ENCODE data around the gene ZMYND8.

The ZMYND8 gene

DNA sequence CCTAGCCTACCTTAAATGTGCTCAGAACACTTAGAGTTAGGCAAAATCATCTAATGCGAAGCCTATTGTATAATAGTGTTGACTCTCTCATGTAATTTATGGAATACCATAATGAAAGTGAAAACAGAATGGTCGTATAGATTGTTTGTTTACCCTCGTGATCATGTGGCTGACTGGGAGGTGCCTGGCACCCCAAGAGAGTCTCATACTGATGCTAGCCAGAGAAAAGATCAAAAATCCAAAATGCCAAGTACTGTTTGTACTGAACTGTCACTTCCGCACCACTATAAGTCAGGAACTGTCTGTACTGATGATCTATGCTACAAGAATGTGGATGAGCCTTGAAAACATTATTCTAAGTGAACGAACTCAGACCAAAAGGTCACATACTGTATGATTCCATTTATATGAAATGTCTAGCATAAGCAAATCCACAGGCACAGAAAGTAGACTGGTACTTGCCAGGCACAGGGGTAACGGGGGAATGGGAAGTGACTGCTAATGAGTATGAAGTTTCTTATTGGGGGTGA is 22.4 kb downstream of the ZMYND8 start:
- CTCF ChIA-PET: interaction anchor here (1.4 kb wide), 3 partner anchors 9 to 20 kb away, joined by 3 to 4 read pairs (median 3); no protein-coding TSS in a partner anchor
- DNase-seq (ENCODE audit: extremely low spot score): no peak
- POLR2A ChIA-PET: no interaction called here
- no peak for TF ChIP-seq CTCF (IDR thresholded peaks at IDR 0.05; ENCODE audit: control extremely low read depth, extremely low read depth, low read depth, missing control alignments)

- DNase-seq (ENCODE audit: extremely low spot score): no peak
- CTCF ChIA-PET: interaction anchor here (1.4 kb wide), 1 partner anchor 11 kb away, joined by 3 read pairs; no protein-coding TSS in a partner anchor
- no peak for TF ChIP-seq CTCF (IDR thresholded peaks at IDR 0.05; ENCODE audit: control extremely low read depth, extremely low read depth, low read depth, missing control alignments)
- POLR2A ChIA-PET: no interaction called here
Measured at GRCh38 chr20:47332381-47333206, 23.9 kb downstream of the ZMYND8 start.

DNA sequence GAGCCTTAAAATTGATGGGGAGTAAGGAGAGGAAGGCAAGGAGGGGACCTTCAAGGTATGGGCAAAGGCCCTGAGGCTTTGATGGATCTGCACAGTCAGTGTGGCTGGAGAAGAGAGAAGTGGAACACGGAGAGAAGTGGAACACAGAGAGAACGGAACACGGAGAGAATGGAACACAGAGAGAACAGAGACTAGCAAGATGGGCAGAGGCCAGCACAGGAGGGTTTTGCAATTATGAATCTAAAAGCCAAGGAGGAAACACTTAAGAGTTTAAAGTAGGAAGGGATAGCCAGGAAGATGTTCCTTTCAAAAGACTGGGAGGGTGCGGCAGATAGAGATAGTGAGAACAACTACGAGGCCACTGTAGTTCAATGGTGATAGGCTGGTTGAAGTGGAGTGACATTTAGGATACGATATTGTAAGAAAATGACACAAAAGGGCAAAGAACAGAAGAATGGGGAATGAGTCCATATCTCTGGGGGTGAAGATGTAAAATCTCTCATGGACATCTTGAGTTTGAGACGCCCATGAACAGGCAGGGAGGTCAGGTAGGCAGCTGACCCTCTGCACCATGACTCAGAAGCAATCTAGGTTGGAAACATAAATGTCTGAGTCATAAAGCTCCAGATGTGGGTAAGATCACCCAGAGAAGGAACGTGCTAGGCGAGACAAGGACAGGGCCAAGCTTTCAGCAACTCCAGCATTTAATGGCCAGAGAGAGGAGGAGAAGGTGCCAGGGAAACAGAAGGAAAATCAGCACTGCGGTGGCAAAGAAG is 25.4 kb downstream of the ZMYND8 start:
- no peak for TF ChIP-seq CTCF (IDR thresholded peaks at IDR 0.05; ENCODE audit: control extremely low read depth, extremely low read depth, low read depth, missing control alignments)
- ChIA-PET POLR2A (no interaction called here), CTCF (interaction anchor here (0.7 to 6.8 kb wide), 5 partner anchors 15 to 58 kb away, joined by 3 to 37 read pairs (median 3); no protein-coding TSS in a partner anchor)
- DNase-seq (ENCODE audit: extremely low spot score): no peak

DNA sequence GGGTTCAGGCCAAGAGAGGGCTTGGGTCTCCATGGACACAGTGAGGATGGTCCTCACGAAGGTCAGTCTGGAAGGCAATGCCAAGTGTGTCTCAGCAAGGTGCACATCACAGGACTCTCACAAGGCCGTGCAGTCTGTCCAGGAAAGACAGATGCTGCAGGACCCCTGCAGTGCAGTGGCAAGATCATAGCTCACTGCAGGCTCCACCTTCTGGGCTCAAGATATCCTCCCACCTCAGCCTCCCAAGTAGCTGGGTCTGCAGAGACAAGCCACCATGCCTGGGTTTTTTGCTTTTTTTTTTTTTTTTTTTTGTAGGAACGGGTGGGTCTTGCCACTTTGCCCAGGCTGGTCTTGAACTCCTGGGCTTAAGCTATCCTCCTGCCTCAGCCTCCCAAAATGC is 26.4 kb downstream of the ZMYND8 start:
- no peak for TF ChIP-seq CTCF (IDR thresholded peaks at IDR 0.05; ENCODE audit: control extremely low read depth, extremely low read depth, low read depth, missing control alignments)
- POLR2A ChIA-PET: no interaction called here
- no peak for DNase-seq (ENCODE audit: extremely low spot score)
- CTCF ChIA-PET: interaction anchor here (1.0 to 6.8 kb wide), 4 partner anchors 13 to 57 kb away, joined by 3 to 37 read pairs (median 6); no protein-coding TSS in a partner anchor

GRCh38 chr20:47328129-47328528 is 28.4 kb downstream of the ZMYND8 start:
- ChIA-PET POLR2A (no interaction called here), CTCF (interaction anchor here (6.8 kb wide), 1 partner anchor 56 kb away, joined by 37 read pairs; no protein-coding TSS in a partner anchor)
- no peak for DNase-seq (ENCODE audit: extremely low spot score)
- no peak for TF ChIP-seq CTCF (IDR thresholded peaks at IDR 0.05; ENCODE audit: control extremely low read depth, extremely low read depth, low read depth, missing control alignments)

- TF ChIP-seq CTCF (IDR thresholded peaks at IDR 0.05; ENCODE audit: control extremely low read depth, extremely low read depth, low read depth, missing control alignments): no peak
- POLR2A ChIA-PET: no interaction called here
- CTCF ChIA-PET: interaction anchor here (6.8 kb wide), 1 partner anchor 56 kb away, joined by 37 read pairs; no protein-coding TSS in a partner anchor
- DNase-seq (ENCODE audit: extremely low spot score): no peak
Measured at GRCh38 chr20:47327711-47328110, 28.8 kb downstream of the ZMYND8 start.
